Common myeloid progenitor, CD34-positive (primary cell): Measurements from ENCODE around the gene USF3.
"Not testable (repeated sequence)": the region's sequence is repeated elsewhere in the genome, so short reads cannot be mapped to it uniquely, and the experiment has no call there.

Experiments
- CTCF ChIA-PET: fragments of 350-600 bp; sonication (Branson Sonifier 250); formaldehyde crosslinking; loops from one replicate; lab custom pipeline; 2021; ENCODE audit warnings: antibody characterized with exemption; lab: Charles Lee
- POLR2A ChIA-PET: fragments of 350-600 bp; sonication (Branson Sonifier 250); formaldehyde crosslinking; loops from one replicate; lab custom pipeline; 2021; ENCODE audit warnings: antibody characterized with exemption; lab: Charles Lee
- DNase-seq, 3 donors: peaks; one replicate each; pipeline versions ENCODE4 v3.0.0 to v3.0.0-alpha.2; 2013
- H3K27ac ChIP-seq, 2 experiments: 1 replicate in 1 of 2; 2 replicates in 1 of 2; pipeline ENCODE4 v1.7.0; 2013; ENCODE audit warnings: inconsistent platforms in 2 of 2, low read length in 2 of 2, mild to moderate bottlenecking in 2 of 2, low read depth in 1 of 2, moderate library complexity in 1 of 2; ENCODE audit not compliant: severe bottlenecking in 2 of 2, insufficient read depth in 1 of 2, poor library complexity in 1 of 2
- H3K27me3 ChIP-seq, 5 experiments: replicated peaks in 2 of 5; 1 replicate in 3 of 5; 2 replicates in 2 of 5; pipeline versions ENCODE4 v1.6.1 to v1.7.0; 2013; ENCODE audit warnings: low read length in 4 of 5, mild to moderate bottlenecking in 2 of 5, moderate library complexity in 2 of 5, inconsistent platforms in 1 of 5; ENCODE audit not compliant: insufficient read depth in 5 of 5, control insufficient read depth in 4 of 5
- H3K36me3 ChIP-seq, 4 experiments: 1 replicate in 2 of 4; 2 replicates in 2 of 4; pipeline versions ENCODE4 v1.6.1 to v1.7.0; 2013; ENCODE audit warnings: low read length in 3 of 4, control low read depth in 1 of 4, mild to moderate bottlenecking in 1 of 4; ENCODE audit not compliant: control insufficient read depth in 4 of 4, insufficient read depth in 4 of 4
- H3K4me1 ChIP-seq, 4 experiments: 1 replicate in 3 of 4; 2 replicates in 1 of 4; pipeline versions ENCODE4 v1.6.1 to v1.7.1; 2013; ENCODE audit warnings: low read length in 3 of 4, mild to moderate bottlenecking in 3 of 4, control low read depth in 1 of 4, inconsistent platforms in 1 of 4, moderate library complexity in 1 of 4; ENCODE audit not compliant: control insufficient read depth in 4 of 4, insufficient read depth in 4 of 4; ENCODE audit errors: control extremely low read depth in 1 of 4
- H3K4me3 ChIP-seq, 7 experiments: 1 replicate in 4 of 7; 2 replicates in 3 of 7; pipeline versions ENCODE4 v1.5.1 to v1.7.0; 2013; ENCODE audit warnings: mild to moderate bottlenecking in 7 of 7, low read length in 6 of 7, moderate library complexity in 6 of 7, inconsistent platforms in 2 of 7, low read depth in 2 of 7, control low read depth in 1 of 7; ENCODE audit not compliant: insufficient read depth in 4 of 7, control insufficient read depth in 1 of 7; ENCODE audit errors: extremely low read depth in 1 of 7
- H3K9me3 ChIP-seq, 5 experiments: 1 replicate in 4 of 5; 2 replicates in 1 of 5; pipeline versions ENCODE4 v1.6.1 to v1.7.1; 2013; ENCODE audit warnings: low read length in 4 of 5, mild to moderate bottlenecking in 2 of 5, inconsistent platforms in 1 of 5, low read depth in 1 of 5, moderate library complexity in 1 of 5; ENCODE audit not compliant: control insufficient read depth in 4 of 5, insufficient read depth in 2 of 5; ENCODE audit errors: control extremely low read depth in 1 of 5
- WGBS: methylation state at CpG from one replicate; pipeline ENCODE4 v1.1.5; 2013; ENCODE audit not compliant: insufficient coverage; 5-methylcytosine and 5-hydroxymethylcytosine counted together

USF3 gene

DNA sequence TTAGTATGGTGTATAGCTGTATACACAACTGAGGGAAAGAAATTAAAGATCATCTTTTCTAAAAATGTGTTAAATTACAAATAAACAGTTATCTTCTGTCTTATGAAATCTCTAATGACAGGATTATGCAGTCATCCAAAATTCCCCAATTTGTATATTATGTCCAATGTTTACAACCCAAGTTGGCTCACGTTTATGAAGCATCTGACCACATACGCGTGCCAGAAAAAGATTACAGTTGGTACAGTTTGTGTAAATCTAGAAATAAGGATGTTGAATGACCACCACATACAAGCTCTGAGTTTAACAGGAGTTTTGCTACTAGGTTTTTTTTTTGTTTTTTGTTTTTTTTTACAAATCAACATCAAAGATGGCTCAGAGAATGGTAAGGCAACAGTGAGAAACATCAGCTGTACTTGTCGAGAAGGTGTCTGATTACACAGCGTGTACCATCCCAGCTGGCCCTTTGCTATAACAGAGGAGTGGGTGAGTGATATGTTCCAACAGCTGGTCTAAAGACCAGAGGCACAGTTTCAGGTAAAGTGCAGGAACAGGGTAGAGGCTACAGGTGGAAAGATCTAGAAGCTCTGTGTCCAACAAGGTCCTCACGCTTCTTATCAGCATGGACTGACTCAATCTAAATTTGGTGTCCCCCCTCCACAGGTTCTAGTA is 47.1 kb downstream of the USF3 start:
- CTCF ChIA-PET = interaction anchor here (1.1 kb wide), 1 partner anchor 21 kb away, joined by 3 read pairs; no protein-coding TSS in a partner anchor
- WGBS = 100% methylated on average over 6 of the region's 6 CpGs

DNA sequence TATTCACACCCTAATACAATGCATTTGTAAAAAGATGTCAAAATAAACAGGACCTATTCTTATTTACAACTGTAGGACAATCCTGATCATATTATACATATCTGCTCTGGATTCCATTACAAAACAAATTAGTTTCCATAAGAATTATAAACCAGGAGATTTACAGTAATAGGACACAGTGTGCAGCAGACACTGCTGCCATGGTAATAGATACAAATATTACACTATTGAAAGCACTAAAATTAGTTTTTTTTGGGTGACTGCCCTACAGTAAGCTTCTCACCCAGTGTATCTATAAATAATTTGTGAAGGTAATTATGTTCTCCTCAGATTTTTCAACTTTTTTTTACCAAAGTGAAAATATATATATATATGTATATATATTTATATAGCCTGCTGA is 47.9 kb downstream of the USF3 start:
- POLR2A ChIA-PET = interaction anchor here (0.5 kb wide), 1 partner anchor 1323 kb away, joined by 3 read pairs; no protein-coding TSS in a partner anchor
- CTCF ChIA-PET = no interaction called here
- no peaks in the 10 kb centered on the region for H3K4me1 ChIP-seq
- no peak for DNase-seq
- no peaks in the 10 kb centered on the region for H3K27me3 ChIP-seq
- H3K9me3 ChIP-seq = peaks cover 0 to 25% (median 8%) of the 10 kb centered on the region in 5 experiments
- H3K36me3 ChIP-seq = peaks cover 0 to 3% (median 0%) of the 10 kb centered on the region in 4 experiments
- H3K4me3 ChIP-seq = no peak overlapping the region
- H3K27ac ChIP-seq = no peak overlapping the region

More for the DNA sequence above, 47.1 kb downstream of the USF3 start:
- H3K27ac ChIP-seq = no peak overlapping the region
- no peak for DNase-seq
- no peaks in the 10 kb centered on the region for H3K4me1 ChIP-seq
- H3K4me3 ChIP-seq = no peak overlapping the region
- no peaks in the 10 kb centered on the region for H3K27me3 ChIP-seq
- POLR2A ChIA-PET = interaction anchor here (0.5 to 0.7 kb wide), 3 partner anchors 16 to 595 kb away, joined by 3 to 6 read pairs (median 3); no protein-coding TSS in a partner anchor
- peaks cover 0 to 17% (median 5%) of the 10 kb centered on the region in 5 experiments for H3K9me3 ChIP-seq
- peaks cover 0 to 3% (median 0%) of the 10 kb centered on the region in 4 experiments for H3K36me3 ChIP-seq

DNA sequence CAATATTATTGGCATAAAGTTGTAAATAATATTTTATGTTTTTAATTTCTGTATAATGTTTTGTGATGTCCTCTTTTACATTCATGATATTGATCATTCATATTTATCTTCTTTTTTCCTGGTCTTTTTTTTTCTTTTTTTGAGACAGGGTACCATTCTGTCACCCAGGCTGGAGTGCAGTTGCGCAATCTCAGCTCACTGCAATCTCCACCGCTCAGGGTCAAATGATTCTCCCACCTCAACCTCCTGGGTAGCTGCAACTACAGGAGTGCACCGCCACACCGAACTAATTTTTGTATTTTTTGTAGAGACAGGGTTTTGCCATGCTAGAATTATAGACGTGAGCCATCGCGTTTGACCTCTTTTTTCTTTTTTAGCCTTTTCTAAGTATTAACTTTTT is 52.9 kb downstream of the USF3 start:
- Histone ChIP-seq H3K27me3 (no peaks in the 10 kb centered on the region), H3K4me1 (no peaks in the 10 kb centered on the region), H3K27ac (no peak overlapping the region), H3K36me3 (no peaks in the 10 kb centered on the region), H3K9me3 (peaks cover 2 to 30% (median 9%) of the 10 kb centered on the region in 5 experiments), H3K4me3 (no peak overlapping the region)
- ChIA-PET CTCF (interaction anchor here (1.0 to 1.2 kb wide), 2 partner anchors 18 to 101 kb away, joined by 3 read pairs; no protein-coding TSS in a partner anchor), POLR2A (no interaction called here)
- DNase-seq = no peak
- 100% methylated on average over 2 of the region's 7 CpGs for WGBS

DNA sequence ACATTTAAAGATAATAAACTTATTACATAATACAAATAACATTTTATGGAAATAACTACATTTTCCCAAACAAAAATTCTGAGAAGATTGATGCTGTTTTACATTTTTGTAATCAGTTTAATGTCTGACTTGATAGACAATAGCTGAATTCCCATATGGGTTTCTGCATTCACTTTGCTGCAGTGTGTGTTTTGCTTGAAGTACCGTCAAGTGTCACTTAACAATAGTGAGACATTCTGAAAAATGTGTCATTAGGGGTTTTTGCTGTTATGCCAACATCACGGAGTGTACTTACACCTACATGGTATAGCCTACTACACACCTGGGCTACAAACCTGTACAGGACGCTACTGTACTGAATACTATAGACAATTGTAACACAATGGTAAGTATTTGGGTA is 57.5 kb downstream of the USF3 start:
- POLR2A ChIA-PET = no interaction called here

DNA sequence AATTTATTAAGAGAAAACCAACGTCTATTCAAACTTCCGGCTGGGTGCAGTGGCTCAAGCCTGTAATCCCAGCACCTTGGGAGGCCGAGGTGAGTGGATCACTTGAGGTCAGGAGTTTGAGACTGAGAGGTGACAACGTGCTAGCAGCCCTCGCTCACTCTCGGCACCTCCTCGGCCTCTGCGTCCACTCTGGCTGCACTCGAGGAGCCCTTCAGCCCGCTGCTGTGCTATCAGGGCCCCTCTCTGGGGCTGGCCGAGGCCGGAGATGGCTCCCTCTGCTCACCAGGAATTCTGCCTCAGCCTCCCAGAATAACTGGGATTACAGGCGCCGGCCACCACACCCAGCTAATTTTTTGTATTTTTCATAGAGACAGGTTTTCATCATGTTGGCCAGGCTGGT is 58.7 kb downstream of the USF3 start:
- Histone ChIP-seq H3K27ac (no peak overlapping the region), H3K4me3 (no peak overlapping the region), H3K27me3 (no peaks in the 10 kb centered on the region), H3K9me3 (no peaks in the 10 kb centered on the region), H3K4me1 (no peaks in the 10 kb centered on the region), H3K36me3 (no peaks in the 10 kb centered on the region)
- CTCF ChIA-PET = no interaction called here
- no peak for DNase-seq
- POLR2A ChIA-PET = no interaction called here
- WGBS = 97% methylated on average over 13 of the region's 14 CpGs

More for the DNA sequence above, 57.5 kb downstream of the USF3 start:
- H3K27ac ChIP-seq = no peak overlapping the region
- CTCF ChIA-PET = no interaction called here
- no peaks in the 10 kb centered on the region for H3K27me3 ChIP-seq
- no peak overlapping the region for H3K4me3 ChIP-seq
- peaks cover 0 to 9% (median 2%) of the 10 kb centered on the region in 5 experiments for H3K9me3 ChIP-seq
- no peaks in the 10 kb centered on the region for H3K36me3 ChIP-seq
- H3K4me1 ChIP-seq = no peaks in the 10 kb centered on the region
- 100% methylated on average over 1 of the region's 3 CpGs for WGBS
- no peak for DNase-seq

DNA sequence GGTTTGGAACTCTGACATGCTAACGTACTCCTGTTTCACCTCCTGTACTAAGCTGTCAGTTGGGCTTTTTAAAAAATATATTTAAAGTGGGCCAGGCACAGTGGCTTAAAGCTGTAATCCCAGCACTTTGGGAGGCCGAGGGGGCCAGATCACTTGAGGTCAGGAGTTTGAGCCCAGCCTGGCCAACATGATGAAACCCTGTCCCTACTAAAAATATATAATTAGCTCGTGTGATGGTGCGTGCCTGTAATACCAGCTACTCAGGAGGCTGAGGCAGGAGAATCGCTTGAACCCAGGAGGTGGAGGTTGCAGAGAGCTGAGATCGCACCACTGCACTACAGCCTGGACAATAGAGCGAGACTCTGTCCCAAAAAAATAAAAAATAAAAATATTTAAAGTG is 60.4 kb downstream of the USF3 start:
- H3K4me3 ChIP-seq, H3K27me3 ChIP-seq, H3K36me3 ChIP-seq, POLR2A ChIA-PET, DNase-seq, H3K9me3 ChIP-seq, H3K4me1 ChIP-seq, H3K27ac ChIP-seq: not testable (repeated sequence)
- 100% methylated on average over 5 of the region's 7 CpGs for WGBS
- CTCF ChIA-PET = interaction anchor here (1.9 kb wide), 1 partner anchor 9 kb away, joined by 6 read pairs; no protein-coding TSS in a partner anchor

DNA sequence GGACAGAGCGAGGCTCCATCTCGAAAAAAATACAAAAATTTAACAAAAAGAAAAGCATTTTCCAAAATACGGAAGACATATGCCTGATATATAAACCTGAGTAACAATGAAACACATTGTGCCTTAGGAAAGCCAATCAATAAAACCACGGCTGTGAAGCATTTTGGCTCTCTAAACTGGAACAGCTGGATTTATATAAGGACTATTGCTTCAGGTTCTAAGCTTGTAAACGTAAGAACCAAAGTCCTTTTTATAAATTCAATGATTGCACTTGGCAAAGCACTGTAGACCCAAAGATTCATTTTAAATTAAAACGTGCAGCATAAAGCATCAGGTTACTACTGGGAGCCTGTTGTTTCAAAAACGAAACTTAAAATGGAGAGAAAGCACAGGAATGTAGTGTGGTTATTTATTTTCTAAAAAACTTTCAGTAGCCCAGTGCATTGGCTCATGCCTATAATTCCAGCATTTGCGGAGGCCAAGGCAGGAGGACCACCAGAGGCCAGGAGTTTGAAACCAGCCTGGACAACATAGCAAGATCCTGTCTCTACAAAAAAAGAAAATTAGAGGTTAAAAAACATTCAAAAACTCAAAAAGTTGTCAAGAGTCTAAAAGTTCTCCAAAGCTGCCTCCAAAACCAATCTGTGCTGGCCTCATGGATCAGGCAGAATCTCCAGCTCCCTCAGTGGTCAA is 61.5 kb downstream of the USF3 start:
- 98% methylated on average over 6 of the region's 8 CpGs for WGBS
- Histone ChIP-seq H3K27ac (no peak overlapping the region), H3K9me3 (no peaks in the 10 kb centered on the region), H3K36me3 (peaks cover 0 to 3% (median 0%) of the 10 kb centered on the region in 4 experiments), H3K4me1 (peaks cover 0 to 5% (median 2%) of the 10 kb centered on the region in 4 experiments), H3K4me3 (no peak overlapping the region), H3K27me3 (no peaks in the 10 kb centered on the region)
- ChIA-PET POLR2A (no interaction called here), CTCF (interaction anchor here (0.6 to 1.9 kb wide), 3 partner anchors 8 to 22 kb away, joined by 3 to 6 read pairs (median 4); no protein-coding TSS in a partner anchor)
- DNase-seq = no peak
